Measurements from ENCODE around the gene RUFY1.
"Not testable (repeated sequence)": the region's sequence is repeated elsewhere in the genome, so short reads cannot be mapped to it uniquely, and the experiment has no call there.

RUFY1 gene

DNA sequence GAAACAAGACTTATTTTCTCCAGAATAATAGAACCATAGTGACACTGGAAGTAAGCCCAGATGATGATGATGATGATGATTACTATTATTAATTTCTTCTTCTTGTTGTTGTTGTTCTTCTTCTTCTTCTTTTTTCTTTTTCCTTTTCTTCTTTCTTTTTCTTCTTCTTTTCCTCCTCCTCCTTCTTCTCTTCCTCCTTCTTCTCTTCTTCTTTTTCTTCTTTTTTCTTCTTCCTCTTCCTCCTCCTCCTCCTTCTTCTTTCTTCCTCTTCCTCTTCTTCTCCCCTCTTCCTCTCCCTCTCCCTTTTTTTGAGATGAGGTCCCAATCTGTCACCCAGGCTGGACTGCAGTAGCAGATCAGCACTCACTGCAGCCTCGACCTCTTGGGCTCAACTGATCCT, 40.5 kb upstream of the RUFY1 start:
- no peak overlapping the region for H3K4me3 ChIP-seq (replicated peaks; ENCODE audit: low read depth, low read length)
- TF ChIP-seq, protein P1, sequence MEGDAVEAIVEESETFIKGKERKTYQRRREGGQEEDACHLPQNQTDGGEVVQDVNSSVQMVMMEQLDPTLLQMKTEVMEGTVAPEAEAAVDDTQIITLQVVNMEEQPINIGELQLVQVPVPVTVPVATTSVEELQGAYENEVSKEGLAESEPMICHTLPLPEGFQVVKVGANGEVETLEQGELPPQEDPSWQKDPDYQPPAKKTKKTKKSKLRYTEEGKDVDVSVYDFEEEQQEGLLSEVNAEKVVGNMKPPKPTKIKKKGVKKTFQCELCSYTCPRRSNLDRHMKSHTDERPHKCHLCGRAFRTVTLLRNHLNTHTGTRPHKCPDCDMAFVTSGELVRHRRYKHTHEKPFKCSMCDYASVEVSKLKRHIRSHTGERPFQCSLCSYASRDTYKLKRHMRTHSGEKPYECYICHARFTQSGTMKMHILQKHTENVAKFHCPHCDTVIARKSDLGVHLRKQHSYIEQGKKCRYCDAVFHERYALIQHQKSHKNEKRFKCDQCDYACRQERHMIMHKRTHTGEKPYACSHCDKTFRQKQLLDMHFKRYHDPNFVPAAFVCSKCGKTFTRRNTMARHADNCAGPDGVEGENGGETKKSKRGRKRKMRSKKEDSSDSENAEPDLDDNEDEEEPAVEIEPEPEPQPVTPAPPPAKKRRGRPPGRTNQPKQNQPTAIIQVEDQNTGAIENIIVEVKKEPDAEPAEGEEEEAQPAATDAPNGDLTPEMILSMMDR (IDR thresholded peaks at IDR 0.05; ENCODE audit: low read depth, low read length, missing control alignments) = no peak
- no peak for DNase-seq (ENCODE audit: extremely low read depth, low read depth)

DNA sequence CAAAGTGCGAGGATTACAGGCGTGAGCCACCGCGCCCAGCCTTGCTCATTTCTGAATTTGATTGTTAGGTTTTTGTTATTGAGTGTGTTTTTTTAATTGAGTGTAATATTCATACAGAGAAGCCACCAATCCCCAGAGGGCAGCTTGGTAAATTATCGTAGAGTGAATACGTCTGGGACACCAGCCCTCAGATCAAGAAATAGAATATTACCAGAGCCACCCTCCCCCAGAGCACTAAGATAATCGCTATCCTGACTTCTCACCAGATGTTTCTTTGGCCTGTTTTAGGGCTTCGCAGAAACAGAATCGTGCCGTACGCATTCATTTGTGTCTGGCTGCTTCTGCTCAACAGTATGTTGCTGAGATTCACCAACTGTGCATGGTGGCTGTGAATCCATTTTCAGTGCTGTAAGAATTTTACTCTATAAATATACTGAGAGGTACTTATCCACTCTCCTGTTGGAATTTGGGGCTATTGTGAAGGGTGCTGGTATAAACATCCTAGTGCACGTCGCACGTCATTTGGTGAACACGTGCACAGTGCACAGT, 37.8 kb upstream of the RUFY1 start:
- TF ChIP-seq, protein P1 (IDR thresholded peaks at IDR 0.05; ENCODE audit: low read depth, low read length, missing control alignments) = no peak
- DNase-seq (ENCODE audit: extremely low read depth, low read depth) = no peak

DNA sequence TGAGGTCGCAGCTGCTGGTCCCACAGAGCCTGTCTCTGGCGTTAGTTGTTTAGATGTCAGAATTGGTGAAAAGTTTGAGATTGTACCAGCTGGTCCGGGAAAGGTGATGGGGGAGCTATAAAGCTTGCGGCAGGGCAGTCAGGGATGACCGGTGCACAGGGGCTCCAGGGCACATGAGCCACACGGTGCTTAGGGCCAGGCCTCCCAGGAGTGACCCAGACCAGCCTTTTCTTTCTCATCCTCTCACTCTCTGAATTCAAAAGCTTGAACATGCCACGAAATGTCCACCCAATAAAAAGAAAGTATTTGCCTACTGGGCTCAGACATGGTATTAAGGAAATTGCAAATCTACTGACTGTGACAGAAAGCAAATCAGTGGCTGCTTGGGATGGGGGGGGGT, 34.9 kb upstream of the RUFY1 start:
- H3K4me3 ChIP-seq (replicated peaks; ENCODE audit: low read depth, low read length); DNase-seq (ENCODE audit: extremely low read depth, low read depth): not testable (repeated sequence)

More for the DNA sequence above, 37.8 kb upstream of the RUFY1 start:
- H3K4me3 ChIP-seq (replicated peaks; ENCODE audit: low read depth, low read length) = no peak overlapping the region

DNA sequence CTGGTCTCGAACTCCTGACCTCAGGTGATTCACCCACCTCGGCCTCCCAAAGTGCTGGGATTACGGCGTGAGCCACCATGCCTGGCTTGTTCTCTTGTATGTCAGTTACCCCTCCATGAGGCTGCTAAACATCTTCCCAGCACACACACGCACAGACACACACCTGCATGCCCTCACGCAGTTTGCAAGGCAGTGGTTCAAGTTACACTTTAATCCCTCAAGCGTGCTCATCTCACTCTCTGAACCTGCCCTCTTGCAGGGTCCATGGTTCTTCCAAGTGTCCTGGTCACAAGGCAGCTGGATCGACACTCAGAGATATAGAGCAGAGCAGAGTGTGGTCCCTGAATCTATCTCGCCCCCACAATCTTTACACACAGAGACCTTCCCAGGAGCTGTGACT, 34.1 kb upstream of the RUFY1 start:
- DNase-seq (ENCODE audit: extremely low read depth, low read depth) = no peak

DNA sequence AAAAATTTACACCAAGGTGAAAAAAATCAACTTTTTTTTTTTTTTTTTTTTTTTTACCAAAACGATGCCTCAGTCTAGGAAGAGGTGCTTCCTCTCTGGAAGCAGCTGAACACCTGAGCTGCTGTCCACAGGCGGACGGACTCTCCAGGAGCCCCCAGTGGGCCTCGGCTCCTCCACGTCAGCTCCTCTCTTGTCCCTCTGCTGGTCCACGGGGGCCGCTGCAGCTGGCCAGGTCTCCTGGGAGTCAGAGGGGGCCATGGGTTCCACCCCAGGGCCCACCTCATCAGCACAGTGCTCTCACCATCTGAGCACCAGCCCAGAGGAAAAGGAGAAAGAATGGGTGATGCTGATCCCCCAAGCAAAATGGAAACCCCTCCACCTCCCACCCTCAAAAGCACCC, 32.6 kb upstream of the RUFY1 start:
- not testable (repeated sequence) for DNase-seq (ENCODE audit: extremely low read depth, low read depth); H3K4me3 ChIP-seq (replicated peaks; ENCODE audit: low read depth, low read length)

More for the DNA sequence above, 34.1 kb upstream of the RUFY1 start:
- H3K4me3 ChIP-seq (replicated peaks; ENCODE audit: low read depth, low read length) = no peak overlapping the region
- TF ChIP-seq, protein P1 (IDR thresholded peaks at IDR 0.05; ENCODE audit: low read depth, low read length, missing control alignments) = no peak

DNA sequence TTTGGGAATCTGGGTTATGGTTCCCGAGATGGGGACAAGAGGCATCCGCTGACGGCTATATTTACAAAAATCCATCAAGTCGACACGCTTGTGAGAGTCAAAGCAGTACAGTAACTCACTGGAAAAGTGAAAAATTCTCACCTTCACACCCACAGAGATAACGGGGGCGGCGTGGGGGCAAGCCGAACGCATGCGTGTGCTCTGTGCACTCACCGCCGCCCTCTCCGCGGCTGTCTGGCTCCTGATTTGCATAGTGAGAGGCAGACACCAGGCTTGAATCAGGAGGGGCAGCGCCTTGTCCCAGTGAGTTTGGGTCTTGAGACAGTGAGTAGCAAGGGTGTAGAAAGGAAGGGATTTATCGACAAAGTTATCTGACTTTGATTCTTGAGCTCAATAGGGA, 32.0 kb upstream of the RUFY1 start:
- H3K4me3 ChIP-seq (replicated peaks; ENCODE audit: low read depth, low read length); DNase-seq (ENCODE audit: extremely low read depth, low read depth): not testable (repeated sequence)

DNA sequence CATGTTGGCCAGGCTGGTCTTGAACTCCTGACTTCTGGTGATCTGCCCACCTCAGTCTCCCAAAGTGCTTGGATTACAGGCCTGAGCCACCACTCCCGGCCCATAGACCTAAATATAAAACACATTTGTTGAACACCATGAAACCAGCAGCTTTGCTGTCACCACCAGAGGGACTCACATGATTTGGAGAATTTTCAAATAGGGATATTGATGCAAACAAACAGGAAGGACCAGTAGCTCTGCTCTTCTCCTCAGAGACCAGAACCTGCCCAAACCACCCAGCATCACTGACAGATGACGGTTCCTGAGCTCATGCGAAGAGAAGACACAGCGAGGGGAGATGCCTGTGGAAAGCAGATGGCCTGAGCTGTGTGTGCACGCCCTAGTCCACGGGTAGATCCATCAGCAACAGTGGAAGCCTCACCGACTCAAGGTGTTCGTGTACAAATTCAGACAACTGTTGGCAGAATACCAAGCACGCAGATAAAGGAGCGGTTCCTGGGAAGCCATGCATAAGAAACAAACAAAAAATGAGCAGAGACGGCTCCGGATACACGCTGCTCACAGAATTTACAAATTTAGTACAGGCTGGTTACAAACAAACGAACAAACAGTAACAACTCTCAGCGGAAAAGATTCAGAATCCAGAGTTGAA, 30.8 kb upstream of the RUFY1 start:
- DNase-seq (ENCODE audit: extremely low read depth, low read depth); H3K4me3 ChIP-seq (replicated peaks; ENCODE audit: low read depth, low read length): not testable (repeated sequence)

DNA sequence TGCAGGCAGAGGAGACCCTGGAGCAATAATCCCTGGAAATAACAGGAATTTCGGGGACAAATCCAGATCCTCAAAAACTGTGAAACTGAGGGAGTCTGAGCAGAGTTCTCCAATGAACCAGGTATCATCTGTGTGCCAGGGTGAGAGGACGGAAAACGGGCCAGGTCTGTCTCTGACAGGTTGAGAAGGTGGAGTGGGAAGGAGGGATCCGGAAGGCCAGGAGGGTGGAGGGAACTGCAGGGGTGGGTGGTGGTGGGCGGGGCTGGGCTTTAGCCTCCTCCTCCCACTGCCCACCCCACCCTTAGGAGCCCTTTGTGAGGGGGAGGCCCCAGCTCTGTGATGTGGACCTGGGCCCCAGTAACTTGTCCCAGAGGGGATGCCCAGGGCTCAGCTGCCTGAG, 28.2 kb upstream of the RUFY1 start:
- DNase-seq (ENCODE audit: extremely low read depth, low read depth); H3K4me3 ChIP-seq (replicated peaks; ENCODE audit: low read depth, low read length): not testable (repeated sequence)

DNA sequence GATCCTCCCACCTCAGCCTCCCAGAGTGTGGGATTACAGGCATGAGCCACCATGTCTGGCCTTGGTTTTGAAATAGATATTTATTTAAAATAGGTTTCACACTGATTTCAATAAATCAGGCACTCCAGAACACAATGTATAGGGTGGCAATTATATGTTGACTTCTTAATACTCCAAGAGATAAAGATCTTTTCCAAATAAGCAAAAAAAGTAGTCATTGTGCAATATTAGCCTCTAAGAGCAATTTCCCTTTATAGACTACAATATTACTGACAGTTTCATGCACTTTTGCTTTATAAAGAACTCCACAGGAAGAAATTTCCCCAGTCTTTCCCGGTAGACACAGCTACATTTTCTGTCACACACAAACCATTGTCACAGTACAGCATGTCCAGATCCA, 23.4 kb upstream of the RUFY1 start:
- DNase-seq (ENCODE audit: extremely low read depth, low read depth) = no peak
- TF ChIP-seq, protein P1 (IDR thresholded peaks at IDR 0.05; ENCODE audit: low read depth, low read length, missing control alignments) = no peak
- H3K4me3 ChIP-seq (replicated peaks; ENCODE audit: low read depth, low read length) = no peak overlapping the region
